ENCODE measurements around the gene SPZ1.

- TF ChIP-seq CTCF (IDR thresholded peaks at IDR 0.05; ENCODE audit: low read length) (no peak), EZH2phosphoT487 (IDR thresholded peaks at IDR 0.05; ENCODE audit: low read length) (no peak), EZH2 (optimal IDR thresholded peaks at IDR 0.05; ENCODE audit: low read depth, low read length) (no peak)
Measured at GRCh38 chr5:80337379-80337778, 17.6 kb downstream of the SPZ1 start.

Measured in MM.1S (cell line).